ENCODE data around the gene CTTNBP2. TPM values are rescaled to one million over a fixed set of nuclear protein-coding genes. Genes with fewer than 3 reads are reported as not detected.

CTTNBP2 gene
- polyA plus RNA-seq, 1 donor from 2014 or later: 53.5 TPM

- no peak overlapping the region for H3K9ac ChIP-seq (ENCODE audit: low read length)
- H2AFZ ChIP-seq (ENCODE audit: low read depth, low read length): no peak overlapping the region
- peaks cover 4% of the 10 kb centered on the region for H4K20me1 ChIP-seq (ENCODE audit: insufficient read depth)
- no peaks in the 10 kb centered on the region for H3K9me3 ChIP-seq (ENCODE audit: low read length)
- H3K27me3 ChIP-seq (ENCODE audit: insufficient read depth, low read depth, low read length): no peaks in the 10 kb centered on the region
- no peak overlapping the region for H3K4me2 ChIP-seq (ENCODE audit: low read length)
- TF ChIP-seq EZH2 (IDR thresholded peaks at IDR 0.05; ENCODE audit: borderline replicate concordance, insufficient read depth, low read length, poor library complexity, severe bottlenecking): no peak
- no peak for TF ChIP-seq CTCF (IDR thresholded peaks at IDR 0.05; ENCODE audit: poor library complexity, severe bottlenecking)
- TF ChIP-seq MXI1 (conservative IDR thresholded peaks at IDR 0.05; ENCODE audit: poor library complexity, severe bottlenecking): no peak
- no peak for TF ChIP-seq TAF1 (IDR thresholded peaks at IDR 0.05; ENCODE audit: low read depth)
- TF ChIP-seq POLR2AphosphoS5 (IDR thresholded peaks at IDR 0.05): no peak
- no peak overlapping the region for H3K27ac ChIP-seq (ENCODE audit: low read length)
- H3F3A ChIP-seq (ENCODE audit: insufficient read depth, low read length, poor library complexity, severe bottlenecking): no peaks in the 10 kb centered on the region
- H3K4me3 ChIP-seq (ENCODE audit: low read length): no peak overlapping the region
- H3K79me2 ChIP-seq (replicated peaks; ENCODE audit: insufficient read depth, low read length): no peaks in the 10 kb centered on the region
- no peaks in the 10 kb centered on the region for H3K36me3 ChIP-seq (ENCODE audit: insufficient read depth, low read length)
- H3K9me2 ChIP-seq (ENCODE audit: insufficient read depth, low read length): no peaks in the 10 kb centered on the region
Measured at GRCh38 chr7:117828825-117829224, 44.4 kb downstream of the CTTNBP2 start.

- no peak overlapping the region for H2AFZ ChIP-seq (ENCODE audit: low read depth, low read length)
- TF ChIP-seq RAD21 (conservative IDR thresholded peaks at IDR 0.05) (no peak), MXI1 (conservative IDR thresholded peaks at IDR 0.05; ENCODE audit: poor library complexity, severe bottlenecking) (no peak), EP300 (conservative IDR thresholded peaks at IDR 0.05; ENCODE audit: poor library complexity, severe bottlenecking) (no peak), EZH2 (IDR thresholded peaks at IDR 0.05; ENCODE audit: borderline replicate concordance, insufficient read depth, low read length, poor library complexity, severe bottlenecking) (no peak), TAF1 (IDR thresholded peaks at IDR 0.05; ENCODE audit: low read depth) (no peak), REST (IDR thresholded peaks at IDR 0.05; ENCODE audit: borderline replicate concordance) (no peak), SMC3 (conservative IDR thresholded peaks at IDR 0.05; ENCODE audit: poor library complexity) (no peak), CTCF (IDR thresholded peaks at IDR 0.05; ENCODE audit: poor library complexity, severe bottlenecking) (no peak), POLR2AphosphoS5 (IDR thresholded peaks at IDR 0.05) (no peak)
- H3K27me3 ChIP-seq (ENCODE audit: insufficient read depth, low read depth, low read length): no peaks in the 10 kb centered on the region
- H3K36me3 ChIP-seq (ENCODE audit: insufficient read depth, low read length): no peaks in the 10 kb centered on the region
- peaks cover 4% of the 10 kb centered on the region for H4K20me1 ChIP-seq (ENCODE audit: insufficient read depth)
- H3K9me3 ChIP-seq (ENCODE audit: low read length): no peaks in the 10 kb centered on the region
- H3K9me2 ChIP-seq (ENCODE audit: insufficient read depth, low read length): no peaks in the 10 kb centered on the region
- H3K79me2 ChIP-seq (replicated peaks; ENCODE audit: insufficient read depth, low read length): no peaks in the 10 kb centered on the region
- no peak overlapping the region for H3K9ac ChIP-seq (ENCODE audit: low read length)
- no peak overlapping the region for H3K4me3 ChIP-seq (ENCODE audit: low read length)
- no peaks in the 10 kb centered on the region for H3F3A ChIP-seq (ENCODE audit: insufficient read depth, low read length, poor library complexity, severe bottlenecking)
- H3K4me2 ChIP-seq (ENCODE audit: low read length): no peak overlapping the region
- H3K27ac ChIP-seq (ENCODE audit: low read length): no peak overlapping the region
Measured at GRCh38 chr7:117827862-117828261, 45.4 kb downstream of the CTTNBP2 start.
